ELR (cell line): Measurements from ENCODE around the gene HES5.

Source experiments
- DNase-seq: peaks from one replicate; pipeline ENCODE4 v3.0.0-alpha.2; 2015; ENCODE audit warnings: low read depth

The HES5 gene

GRCh38 chr1:2530513-2531361, 674 bp upstream of the HES5 start:
- no peak for DNase-seq

- no peak for DNase-seq
Observed at GRCh38 chr1:2528966-2529783, 888 bp downstream of the HES5 start.

- DNase-seq: no peak
Observed at GRCh38 chr1:2528611-2528965, 1.5 kb downstream of the HES5 start.

- no peak for DNase-seq
Observed at GRCh38 chr1:2528016-2528415, 2.0 kb downstream of the HES5 start.

DNA sequence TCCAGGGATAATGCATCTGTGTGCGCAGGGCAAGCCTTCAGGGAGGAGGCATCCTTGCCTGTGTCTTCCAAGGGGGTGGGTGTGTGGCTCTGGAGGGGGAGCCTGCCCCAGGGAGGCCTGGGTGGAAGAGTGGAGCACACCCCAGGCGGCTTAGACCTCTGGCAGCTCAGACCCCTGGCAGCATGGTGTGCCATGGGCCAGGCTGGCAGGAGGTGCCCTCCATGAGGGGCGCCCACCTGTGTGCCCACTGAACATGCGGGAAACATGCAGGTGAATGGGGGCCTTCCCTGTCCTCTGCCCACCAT, 2.6 kb downstream of the HES5 start:
- no peak for DNase-seq

DNA sequence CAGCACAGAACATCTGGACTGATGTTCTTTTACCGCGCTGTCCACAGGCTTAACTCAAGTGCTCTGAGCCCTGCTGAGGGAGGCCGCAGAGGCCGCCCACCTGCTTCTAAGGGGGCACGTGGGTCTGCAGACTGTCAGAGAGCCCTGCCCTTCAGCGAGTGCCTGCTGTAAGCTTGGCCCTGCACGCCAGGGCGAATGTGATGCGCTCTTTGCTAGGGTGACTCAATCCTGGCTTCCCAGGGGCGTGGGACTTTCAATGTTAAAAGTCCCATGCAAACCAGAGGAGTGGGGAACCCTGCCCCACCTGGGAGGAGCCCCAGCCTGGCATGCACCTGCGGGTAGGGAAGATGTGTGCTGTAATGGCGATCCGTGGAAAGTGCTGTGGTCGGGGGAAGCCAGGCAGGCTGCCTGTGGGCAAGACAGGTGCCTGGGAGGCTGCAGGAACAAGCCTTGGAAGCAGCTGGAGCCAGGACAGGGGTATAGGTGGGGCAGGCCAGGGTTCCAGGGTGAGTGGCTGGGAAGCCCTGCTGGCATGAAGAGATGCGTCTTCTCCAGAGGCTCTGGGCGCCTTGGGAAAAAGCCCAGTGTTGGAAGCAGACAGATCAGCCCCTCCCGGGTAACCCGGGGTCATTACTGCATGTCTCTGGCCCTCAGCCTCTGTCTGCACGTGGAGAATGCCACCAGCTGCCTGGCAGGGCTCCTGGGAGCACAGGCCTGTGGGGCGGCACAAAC, 3.1 kb downstream of the HES5 start:
- peak; percentile 74 for DNase-seq

GRCh38 chr1:2525920-2526823, 3.9 kb downstream of the HES5 start, which contains the start of gene PANK4:
Gene PANK4 (minus strand): TSS chr1:2526596. CDS start chr1:2526587, 9 bp downstream.
- peak; percentile 94 for DNase-seq

DNA sequence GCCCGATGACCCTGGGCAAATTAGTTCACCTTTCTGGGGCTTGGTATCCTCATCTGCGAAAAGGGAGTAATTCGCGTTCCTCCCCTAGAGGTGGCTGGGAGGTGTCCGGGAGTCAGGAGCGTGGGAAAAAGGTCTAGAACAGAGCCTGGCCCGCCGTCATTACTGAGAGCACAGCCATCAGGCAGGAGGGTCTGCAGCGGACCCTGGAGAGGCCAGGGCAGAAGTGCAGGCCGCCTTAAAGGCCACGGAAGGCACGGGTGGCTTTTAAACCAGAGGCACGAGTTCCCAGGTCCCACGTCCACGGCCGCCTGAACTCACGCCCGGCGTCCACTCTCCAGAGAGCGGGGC, 4.5 kb downstream of the HES5 start:
- peak; percentile 40 for DNase-seq

GRCh38 chr1:2523891-2524609, 6.0 kb downstream of the HES5 start:
- DNase-seq: no peak

DNA sequence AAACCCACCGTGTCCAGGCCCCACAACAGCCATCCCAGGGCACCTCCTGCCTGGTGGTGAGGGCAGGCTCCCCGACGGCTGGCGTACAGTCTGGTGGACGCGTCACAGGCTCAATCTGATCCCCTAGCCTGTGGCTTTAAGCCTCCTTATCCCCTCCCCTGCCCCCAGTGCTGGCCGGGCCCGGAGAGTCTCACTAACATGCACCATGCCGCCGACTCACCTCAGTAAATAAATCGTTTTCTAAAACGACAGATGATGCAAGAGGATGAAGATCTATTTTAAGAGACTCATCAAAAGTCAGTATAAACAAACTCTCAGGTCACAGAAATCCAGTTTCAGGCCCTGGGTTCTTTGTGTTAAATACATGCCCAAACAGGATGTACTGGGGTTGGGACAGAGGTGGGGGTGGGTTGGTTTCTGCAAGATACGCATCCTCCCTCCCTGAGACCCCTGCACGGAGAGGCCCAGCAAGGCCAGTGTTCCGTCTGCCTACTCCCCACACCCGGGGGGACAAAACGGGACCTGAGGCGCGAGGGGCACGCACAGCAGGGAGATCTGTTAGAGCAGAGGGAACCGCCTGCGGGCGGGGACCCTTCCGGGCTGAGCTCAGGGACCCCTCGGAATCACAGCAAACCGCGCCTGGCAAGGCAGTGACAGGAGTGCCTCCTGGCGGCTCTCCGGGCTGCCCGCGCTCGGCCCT, 6.7 kb downstream of the HES5 start:
- DNase-seq: no peak

DNA sequence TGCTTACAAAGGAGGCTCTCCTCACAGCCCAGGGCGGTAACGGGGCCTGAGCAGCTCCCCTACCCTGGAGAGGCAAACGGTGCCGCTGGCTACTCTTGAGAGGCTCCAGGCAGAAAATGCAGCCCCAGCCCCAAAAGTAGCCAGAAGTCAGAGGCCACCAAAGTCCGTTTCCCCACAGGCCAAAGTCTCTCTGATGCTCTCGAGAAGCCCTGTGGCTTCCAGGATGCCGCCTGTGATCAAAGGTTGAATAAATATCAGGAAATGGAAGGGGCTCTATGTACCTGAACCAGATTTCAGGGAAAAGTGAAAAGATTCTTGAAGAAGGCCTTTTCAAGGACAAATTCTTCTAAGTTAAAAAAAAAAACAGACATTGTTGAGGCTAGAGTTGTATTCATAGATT, 7.8 kb downstream of the HES5 start:
- no peak for DNase-seq

GRCh38 chr1:2520806-2521205, 9.3 kb downstream of the HES5 start:
- no peak for DNase-seq

GRCh38 chr1:2520206-2520605, 9.9 kb downstream of the HES5 start:
- DNase-seq: no peak

DNA sequence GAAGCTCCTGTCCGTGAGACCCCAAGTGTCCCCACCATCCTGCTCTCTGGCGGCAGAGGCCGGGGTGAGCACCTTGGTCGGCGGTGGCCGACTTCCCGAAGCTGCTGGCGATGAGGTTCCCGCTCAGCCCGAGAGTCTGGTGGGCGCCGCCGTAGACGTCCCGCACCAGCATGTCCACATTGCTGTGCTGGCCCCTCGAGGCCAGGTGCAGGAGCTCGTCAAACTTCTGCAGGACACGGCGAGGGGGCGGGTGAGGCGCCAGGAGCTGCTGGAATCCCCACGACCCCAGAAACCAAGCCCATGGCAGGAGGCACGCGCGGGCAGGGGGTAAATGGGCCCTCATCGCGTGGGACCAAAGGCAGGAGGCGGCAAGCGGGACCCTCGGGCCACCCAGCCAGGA, 10.3 kb downstream of the HES5 start:
- no peak for DNase-seq

GRCh38 chr1:2519029-2519685, 10.9 kb downstream of the HES5 start:
- DNase-seq: no peak

GRCh38 chr1:2518528-2518927, 11.5 kb downstream of the HES5 start:
- DNase-seq: no peak

DNA sequence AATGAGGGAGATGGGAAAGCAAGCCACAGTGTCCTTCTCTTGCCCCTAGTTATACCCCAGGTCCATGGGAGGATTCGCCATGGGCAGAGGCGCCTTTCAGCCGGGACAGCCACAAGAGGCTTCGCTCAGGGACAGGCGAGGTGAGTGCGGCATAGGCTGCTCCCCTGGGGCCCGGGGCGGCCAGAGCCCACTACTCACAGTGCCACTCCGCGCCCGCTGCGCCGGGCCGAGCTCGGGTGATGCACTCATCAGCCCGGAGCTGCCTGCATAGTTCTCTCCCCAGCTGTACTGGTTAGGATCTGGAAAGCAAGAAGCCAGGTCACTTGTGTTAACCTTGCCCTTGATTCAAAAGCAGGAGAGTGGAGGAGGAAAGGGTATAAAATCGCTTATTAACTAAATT, 12.1 kb downstream of the HES5 start:
- no peak for DNase-seq

DNA sequence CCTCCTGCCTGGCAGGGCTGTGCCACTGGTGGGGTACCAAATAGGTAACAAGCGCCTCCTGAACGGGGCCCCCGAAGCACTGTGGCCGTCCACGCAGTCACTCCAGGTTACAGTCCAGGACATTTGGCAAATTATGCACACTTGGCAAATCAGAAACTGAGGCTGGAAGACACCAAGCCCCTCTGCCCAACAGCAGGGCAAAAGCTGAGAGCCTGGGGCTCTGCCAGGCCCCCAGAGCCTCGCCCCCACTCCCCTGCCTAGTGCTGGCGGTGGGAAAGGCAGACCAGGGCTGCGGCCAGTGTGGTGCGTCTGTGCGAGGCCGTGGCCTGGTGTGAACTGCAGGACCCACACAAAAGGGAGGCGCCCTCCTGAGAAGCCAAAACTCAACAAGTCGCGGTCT, 13.1 kb downstream of the HES5 start:
- no peak for DNase-seq

DNA sequence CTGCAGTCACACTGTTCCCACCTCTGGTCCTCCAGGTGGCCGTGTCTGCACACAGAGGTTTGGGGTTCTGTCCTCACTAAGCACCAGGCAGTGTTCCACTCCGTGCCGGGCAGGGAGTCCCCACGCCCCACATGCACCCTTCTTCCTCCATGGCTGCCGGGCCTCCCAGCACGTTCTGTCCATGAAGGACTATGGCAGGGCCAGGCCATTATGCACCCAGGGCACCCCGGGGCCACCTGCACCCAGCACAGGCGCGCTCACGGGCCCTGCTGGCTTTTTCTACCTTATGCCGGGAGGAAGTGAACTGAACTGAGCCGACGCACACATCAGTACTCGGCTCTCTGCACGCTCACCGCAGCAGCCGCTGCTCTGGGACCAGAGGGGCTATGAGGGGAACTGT, 13.9 kb downstream of the HES5 start:
- no peak for DNase-seq

GRCh38 chr1:2515763-2516080, 14.3 kb downstream of the HES5 start:
- DNase-seq: no peak
